ENCODE data around the gene DCLRE1B.

- TF ChIP-seq CTCF (IDR thresholded peaks at IDR 0.05) (no peak), POLR2A (IDR thresholded peaks at IDR 0.05) (no peak)
These were observed 43.5 kb upstream of the DCLRE1B start for GRCh38 chr1:113861641-113862040.
